Dermis blood vessel endothelial cell (primary cell): ENCODE data around the gene PRKAG2. TPM values are rescaled to one million over a fixed set of nuclear protein-coding genes. Genes with fewer than 3 reads are reported as not detected.
A peak's percentile ranks its signal among the peaks of the same experiment; 100 is the strongest.
"Not testable (repeated sequence)": the region's sequence is repeated elsewhere in the genome, so short reads cannot be mapped to it uniquely, and the experiment has no call there.

ENCODE experiments used
- DNase-seq: peaks from one replicate; pipeline ENCODE4 v3.0.0; 2010
- total RNA-seq: library from RNA; depleted of rRNA; stranded (reverse); fragments of >200 nt; gene quantifications from 2 replicates; pipeline ENCODE4 v1.2.3, GENCODE V29; 2014

PRKAG2 gene
- total RNA-seq, 1 donor from 2014 or later = 16.8 TPM

DNA sequence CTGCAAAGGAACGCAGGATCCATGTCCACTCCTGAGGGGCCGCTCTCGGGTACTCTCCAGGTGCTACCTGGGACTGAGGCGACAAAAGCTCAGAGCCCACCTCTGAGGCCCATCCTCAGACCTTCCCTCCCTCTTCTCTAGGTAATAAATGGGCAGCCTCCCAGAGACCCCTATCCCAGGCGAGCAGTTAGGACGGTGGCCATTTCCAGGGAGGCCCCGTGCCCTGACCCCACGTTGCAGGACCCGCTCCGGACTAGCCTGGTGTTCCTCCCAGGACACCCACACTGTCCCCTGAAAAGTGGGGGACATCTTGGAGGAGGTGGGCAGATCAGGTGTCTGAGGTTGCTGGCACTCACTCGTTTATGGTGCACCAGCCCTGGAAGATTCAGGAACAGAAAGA is 44.3 kb downstream of the PRKAG2 start:
- no peak for DNase-seq

DNA sequence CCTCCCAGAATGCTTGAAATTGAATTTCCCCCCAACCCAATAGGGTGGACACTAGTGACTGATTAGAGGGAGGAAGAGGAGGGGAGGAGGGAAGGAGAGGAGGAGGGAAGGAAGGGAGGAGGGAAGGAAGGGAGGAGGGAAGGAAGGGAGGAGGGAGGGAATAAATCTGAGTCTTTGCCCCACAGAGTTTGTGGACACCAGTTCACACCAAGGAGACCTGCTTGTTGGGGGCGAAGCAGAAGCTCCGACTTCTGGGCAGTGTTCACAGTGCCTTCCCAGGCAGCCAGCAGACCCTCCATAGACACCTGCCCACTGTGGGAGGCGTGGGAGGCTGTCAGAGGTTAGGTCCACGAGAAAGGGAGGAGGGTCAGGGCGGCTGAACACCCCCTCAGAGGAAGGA is 44.8 kb downstream of the PRKAG2 start:
- DNase-seq = no peak

- no peak for DNase-seq
Observed at GRCh38 chr7:151831606-151832005, 45.3 kb downstream of the PRKAG2 start.

DNA sequence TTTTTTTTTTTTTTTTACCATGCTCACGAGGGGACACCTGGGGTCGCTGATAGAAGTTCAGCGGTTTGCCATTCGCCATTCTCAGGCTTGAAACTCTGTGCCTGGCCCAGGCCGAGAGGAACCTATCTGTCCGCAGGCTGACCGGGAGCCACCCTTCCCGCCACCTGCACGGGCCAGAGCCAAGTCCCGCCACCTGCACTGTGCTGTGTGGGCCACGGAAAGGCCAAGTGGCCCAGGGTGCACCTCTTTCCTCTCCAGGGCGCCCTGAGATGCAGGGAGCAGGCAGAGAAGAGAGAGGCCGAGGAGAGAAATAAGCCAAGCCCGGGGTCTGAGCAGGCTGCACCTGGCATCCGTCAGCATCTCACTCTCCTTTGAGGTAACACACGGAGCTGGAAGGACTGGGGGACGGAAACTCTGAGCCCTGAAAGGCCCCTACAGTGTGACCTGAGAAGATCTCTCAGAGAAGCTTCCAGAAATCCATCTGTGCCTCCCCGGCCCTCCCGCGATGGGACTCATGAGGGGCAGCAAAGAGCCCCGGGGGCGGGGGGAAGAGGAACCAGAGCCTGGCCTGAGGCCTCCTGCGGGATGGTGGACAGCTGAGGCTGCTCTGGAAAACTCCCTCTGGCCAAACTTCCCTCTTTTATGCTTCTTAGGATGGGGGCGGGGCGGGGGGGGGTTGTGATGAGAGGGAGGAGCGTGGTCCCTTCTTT is 46.6 kb downstream of the PRKAG2 start:
- no peak for DNase-seq

GRCh38 chr7:151829707-151830106 is 47.2 kb downstream of the PRKAG2 start:
- no peak for DNase-seq

GRCh38 chr7:151827620-151828019 is 49.3 kb downstream of the PRKAG2 start:
- DNase-seq = no peak

GRCh38 chr7:151826316-151826715 is 50.6 kb downstream of the PRKAG2 start:
- DNase-seq = not testable (repeated sequence)

DNA sequence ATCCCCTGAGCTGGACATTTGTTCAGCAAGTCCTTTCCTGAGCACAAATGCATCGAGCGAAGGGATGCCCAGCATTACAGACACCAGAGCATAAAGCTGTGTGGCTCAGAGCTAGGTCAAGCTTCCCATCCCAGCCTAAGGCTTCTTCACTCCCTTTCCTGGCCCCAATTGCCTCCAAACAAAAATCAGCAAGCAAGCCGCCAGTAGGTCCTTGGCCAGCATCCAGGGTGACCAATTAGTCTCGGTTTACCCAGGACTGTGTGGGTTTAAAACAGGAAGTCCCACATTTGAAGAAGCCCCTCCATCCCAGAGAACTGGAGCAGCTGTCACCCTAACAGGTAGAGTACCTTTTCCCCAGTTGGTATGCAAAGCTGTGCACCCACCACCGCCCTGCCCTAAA is 51.2 kb downstream of the PRKAG2 start:
- DNase-seq = no peak

- DNase-seq = no peak
Observed at GRCh38 chr7:151824373-151824933, 52.5 kb downstream of the PRKAG2 start.

GRCh38 chr7:151823566-151824372 is 53.1 kb downstream of the PRKAG2 start:
- peak; percentile 4 for DNase-seq

- DNase-seq = peak; percentile 46
Observed at GRCh38 chr7:151822541-151823181, 54.3 kb downstream of the PRKAG2 start.

GRCh38 chr7:151821806-151822540 is 54.9 kb downstream of the PRKAG2 start:
- no peak for DNase-seq

GRCh38 chr7:151821226-151821625 is 55.7 kb downstream of the PRKAG2 start:
- DNase-seq = no peak

- DNase-seq = no peak
Observed at GRCh38 chr7:151820491-151821105, 56.3 kb downstream of the PRKAG2 start.

DNA sequence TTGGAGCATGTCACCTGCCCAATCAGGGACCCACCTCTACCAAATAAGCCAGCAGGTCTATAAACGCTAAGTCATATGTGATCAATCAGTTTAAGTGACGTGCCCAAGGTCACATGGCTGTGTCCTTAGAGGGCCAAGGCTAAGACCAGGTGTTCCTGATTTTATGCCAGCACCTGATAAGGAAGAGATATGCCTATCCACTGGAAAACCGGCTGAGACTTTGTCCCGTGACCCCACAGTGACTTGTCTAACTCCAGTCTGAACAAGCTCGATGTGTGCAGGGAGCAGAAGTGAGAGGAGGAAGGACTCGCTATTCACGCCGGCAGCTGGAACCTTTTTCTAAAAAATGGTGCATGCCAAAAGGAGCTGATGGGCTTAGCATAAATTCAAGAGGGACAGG is 57.0 kb downstream of the PRKAG2 start:
- DNase-seq = no peak

- no peak for DNase-seq
Observed at GRCh38 chr7:151818674-151819519, 58.0 kb downstream of the PRKAG2 start.

DNA sequence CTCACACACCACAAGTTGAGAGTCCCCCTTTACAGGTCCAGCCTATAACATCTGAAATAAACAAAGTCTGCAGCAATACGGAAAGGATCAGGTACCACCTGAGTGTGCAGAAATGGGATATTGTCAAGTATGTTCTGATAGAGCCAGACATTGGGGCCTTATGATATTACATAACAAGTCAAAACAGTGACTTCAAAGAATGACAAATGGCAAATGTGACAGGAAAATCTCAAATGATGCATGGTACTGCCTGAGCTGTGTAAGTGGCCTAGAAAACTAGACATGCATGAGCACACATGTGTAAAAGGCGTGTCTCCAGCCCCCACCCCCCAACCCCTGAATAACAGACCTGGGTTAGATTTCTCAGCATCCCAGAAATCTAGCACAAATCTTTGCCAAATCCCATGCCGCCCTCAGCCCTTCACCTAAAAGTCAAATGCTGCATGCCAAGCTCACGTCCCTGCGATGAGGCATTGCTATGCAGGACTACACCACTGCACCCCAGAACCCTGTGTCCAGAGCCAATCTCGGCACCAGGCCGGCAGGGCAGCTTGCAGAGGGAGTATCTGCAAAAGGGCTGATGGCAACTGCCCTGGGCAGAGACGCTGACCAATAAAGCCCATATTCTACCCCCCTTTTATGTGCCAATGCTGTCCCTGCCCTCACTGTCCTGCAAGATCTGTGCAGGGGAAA is 58.8 kb downstream of the PRKAG2 start:
- no peak for DNase-seq

GRCh38 chr7:151817315-151817690 is 59.6 kb downstream of the PRKAG2 start:
- DNase-seq = no peak

- no peak for DNase-seq
Observed at GRCh38 chr7:151816562-151817314, 60.2 kb downstream of the PRKAG2 start.

DNA sequence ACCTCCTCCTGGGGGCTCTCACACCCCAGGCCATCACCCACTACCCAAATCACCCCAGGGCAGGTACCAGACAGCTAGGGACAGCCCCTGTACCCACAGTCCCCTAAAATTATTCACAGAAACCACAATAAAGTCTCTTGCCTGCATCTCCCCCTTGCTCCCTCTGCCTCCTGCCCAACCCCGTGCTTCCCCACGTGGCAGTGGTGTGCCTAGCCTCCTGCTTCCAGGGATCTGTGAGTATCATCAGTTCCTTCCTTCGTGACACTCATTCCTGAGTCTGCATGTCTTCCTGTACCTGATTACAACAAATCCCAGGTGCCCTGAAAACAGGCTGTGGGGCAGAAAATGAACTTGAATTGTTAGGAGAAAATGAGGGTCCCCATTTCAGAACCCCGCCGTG is 61.5 kb downstream of the PRKAG2 start:
- DNase-seq = no peak
